Natural killer cell (primary cell): ENCODE measurements around the gene TMEM135. TPM values are rescaled to one million over a fixed set of nuclear protein-coding genes. Genes with fewer than 3 reads are reported as not detected.

Experiments
- ATAC-seq, 3 donors: fragments of 150-1000 bp in 2 of 3; fragments of 200-7000 bp in 1 of 3; cut with Tn5 transposase; 1 replicate in 1 of 3; 2 replicates in 2 of 3; pipeline ENCODE4 v1.10.0; 2021; ENCODE audit warnings: mild to moderate bottlenecking in 2 of 3, moderate library complexity in 2 of 3
- DNase-seq, 2 donors: peaks; one replicate each; pipeline versions ENCODE4 v3.0.0 to v3.0.0-alpha.2; 2013 to 2021; ENCODE audit warnings: mixed read lengths in 1 of 2
- H3K27ac ChIP-seq: one replicate; pipeline ENCODE4 v1.5.1; 2013; ENCODE audit warnings: mild to moderate bottlenecking, low read length
- H3K27me3 ChIP-seq: one replicate; pipeline ENCODE4 v1.6.1; 2013; ENCODE audit warnings: low read length; ENCODE audit not compliant: control insufficient read depth, insufficient read depth
- H3K36me3 ChIP-seq: one replicate; pipeline ENCODE4 v1.6.1; 2013; ENCODE audit warnings: low read length; ENCODE audit not compliant: control insufficient read depth, insufficient read depth
- H3K4me1 ChIP-seq: one replicate; pipeline ENCODE4 v1.6.1; 2013; ENCODE audit warnings: low read length; ENCODE audit not compliant: control insufficient read depth, insufficient read depth
- H3K4me3 ChIP-seq: one replicate; pipeline ENCODE4 v1.5.1; 2013; ENCODE audit warnings: low read length
- H3K9me3 ChIP-seq: one replicate; pipeline ENCODE4 v1.6.1; 2013; ENCODE audit warnings: low read length; ENCODE audit not compliant: control insufficient read depth, insufficient read depth
- H3K27ac Mint-ChIP-seq, 2 donors: one replicate each; pipeline ENCODE4 v1.8.0; 2022; ENCODE audit warnings: mild to moderate bottlenecking in 2 of 2, mixed read lengths in 2 of 2, moderate library complexity in 1 of 2
- H3K27me3 Mint-ChIP-seq, 2 donors: one replicate each; pipeline ENCODE4 v1.8.0; 2022; ENCODE audit warnings: low read depth in 2 of 2, mixed read lengths in 2 of 2
- H3K36me3 Mint-ChIP-seq: one replicate; pipeline ENCODE4 v1.8.0; 2022; ENCODE audit warnings: mixed read lengths
- H3K4me1 Mint-ChIP-seq, 2 donors: one replicate each; pipeline ENCODE4 v1.8.0; 2022; ENCODE audit warnings: mixed read lengths in 2 of 2
- H3K4me3 Mint-ChIP-seq: one replicate; pipeline ENCODE4 v1.8.0; 2022; ENCODE audit warnings: mild to moderate bottlenecking, moderate library complexity, mixed read lengths
- H3K9me3 Mint-ChIP-seq, 2 donors: one replicate each; pipeline ENCODE4 v1.8.0; 2022; ENCODE audit warnings: mixed read lengths in 2 of 2
- CTCF ChIP-seq: fragments of 200-600 bp; IDR thresholded peaks from one replicate; pipeline ENCODE4 v1.8.0; 2022; ENCODE audit warnings: antibody characterized with exemption
- WGBS: methylation state at CpG from one replicate; pipeline ENCODE4 v1.1.7; 2013; ENCODE audit warnings: missing lambda C conversion rate; ENCODE audit not compliant: insufficient coverage; 5-methylcytosine and 5-hydroxymethylcytosine counted together
- intact Hi-C: fragments of 100-400 bp; cut with micrococcal nuclease; formaldehyde crosslinking; loops from one replicate; pipeline ENCODE4 v1.14.2; 2022
- total RNA-seq, 4 donors: library from RNA; stranded (reverse); fragments of 120-200 nt in 1 of 4; gene quantifications; one replicate each; pipeline versions ENCODE4 v1.2.3 to v1.2.4, GENCODE V29; 2013 to 2022

Gene TMEM135
- total RNA-seq, 3 donors from 2014 or later (not counting 1 experiment from before 2014, with no cell fraction given): 18.8 to 42.0 (median 36.1) TPM

- Histone ChIP-seq H3K36me3 (no peaks in the 10 kb centered on the region), H3K27ac (no peak overlapping the region), H3K4me1 (no peaks in the 10 kb centered on the region), H3K9me3 (no peaks in the 10 kb centered on the region), H3K4me3 (no peak overlapping the region), H3K27me3 (no peaks in the 10 kb centered on the region)
- intact Hi-C loops: no loop called here
- ATAC-seq (peak; percentile 24 to 41 (median 37)), DNase-seq (peak in 1 of 2 donors; percentile 43)
- H3K27me3 Mint-ChIP-seq: peaks cover 7 to 21% of the 10 kb centered on the region in 2 donors
- H3K4me1 Mint-ChIP-seq: peaks cover 6 to 8% of the 10 kb centered on the region in 2 donors
- H3K36me3 Mint-ChIP-seq: no peaks in the 10 kb centered on the region
- WGBS: 36% methylated on average over 5 of the region's 5 CpGs
- no peak overlapping the region for H3K27ac Mint-ChIP-seq
- no peak overlapping the region for H3K4me3 Mint-ChIP-seq
- H3K9me3 Mint-ChIP-seq: no peaks in the 10 kb centered on the region
- TF ChIP-seq CTCF: no peak
These were observed 7.2 kb upstream of the TMEM135 start for GRCh38 chr11:87030458-87031054.

GRCh38 chr11:87031433-87032170 lies 6.1 kb upstream of the TMEM135 start:
- peaks cover under 1 to 13% of the 10 kb centered on the region in 2 donors for H3K27me3 Mint-ChIP-seq
- ATAC-seq (no peak), DNase-seq (no peak)
- TF ChIP-seq CTCF: no peak
- Histone ChIP-seq H3K27me3 (no peaks in the 10 kb centered on the region), H3K9me3 (no peaks in the 10 kb centered on the region), H3K27ac (no peak overlapping the region), H3K36me3 (no peaks in the 10 kb centered on the region), H3K4me1 (peaks cover 4% of the 10 kb centered on the region), H3K4me3 (no peak overlapping the region)
- H3K4me3 Mint-ChIP-seq: no peak overlapping the region
- no peaks in the 10 kb centered on the region for H3K9me3 Mint-ChIP-seq
- WGBS: 100% methylated on average over 1 of the region's 3 CpGs
- H3K4me1 Mint-ChIP-seq: peaks cover 6 to 11% of the 10 kb centered on the region in 2 donors
- H3K36me3 Mint-ChIP-seq: no peaks in the 10 kb centered on the region
- intact Hi-C loops: no loop called here
- H3K27ac Mint-ChIP-seq: no peak overlapping the region

GRCh38 chr11:87033561-87033960 lies 4.2 kb upstream of the TMEM135 start:
- intact Hi-C loops: no loop called here
- Histone ChIP-seq H3K27me3 (no peaks in the 10 kb centered on the region), H3K9me3 (no peaks in the 10 kb centered on the region), H3K4me1 (peaks cover 16% of the 10 kb centered on the region), H3K27ac (no peak overlapping the region), H3K36me3 (no peaks in the 10 kb centered on the region), H3K4me3 (no peak overlapping the region)
- H3K9me3 Mint-ChIP-seq: no peaks in the 10 kb centered on the region
- H3K36me3 Mint-ChIP-seq: no peaks in the 10 kb centered on the region
- no peak overlapping the region for H3K27ac Mint-ChIP-seq
- H3K4me3 Mint-ChIP-seq: no peak overlapping the region
- ATAC-seq (no peak), DNase-seq (no peak)
- WGBS: 90% methylated on average over 8 of the region's 8 CpGs
- no peak for TF ChIP-seq CTCF
- peaks cover 15 to 30% of the 10 kb centered on the region in 2 donors for H3K4me1 Mint-ChIP-seq
- peaks cover 0 to 10% of the 10 kb centered on the region in 2 donors for H3K27me3 Mint-ChIP-seq
